HepG2 (cell line): ENCODE data around the gene TRMT1L. TPM values are rescaled to one million over a fixed set of nuclear protein-coding genes. Genes with fewer than 3 reads are reported as not detected.

Experiments
- BRD4 ChIP-seq: sonication (generic); formaldehyde crosslinking; IDR thresholded peaks from 2 replicates; pipeline ENCODE4 v1.4.0; 2020; ENCODE audit warnings: missing genetic modification reagents
- HMGXB4 ChIP-seq, 2 experiments: sonication (generic) in 1 of 2; formaldehyde crosslinking in 1 of 2; IDR thresholded peaks; 2 replicates each; pipeline versions ENCODE4 v1.4.0 to v1.6.1; 2018 to 2020; ENCODE audit warnings: missing genetic modification reagents in 2 of 2, borderline replicate concordance in 1 of 2, low read depth in 1 of 2, mild to moderate bottlenecking in 1 of 2, missing biosample characterization in 1 of 2
- MIXL1 ChIP-seq: IDR thresholded peaks from 2 replicates; pipeline ENCODE4 v1.6.1; 2016
- PATZ1 ChIP-seq: sonication (generic); formaldehyde crosslinking; IDR thresholded peaks from 2 replicates; pipeline ENCODE4 v1.4.0; 2020; ENCODE audit warnings: missing genetic modification reagents
- RAD21 ChIP-seq: fragments of 450-650 bp; formaldehyde crosslinking; IDR thresholded peaks from 2 replicates; pipeline ENCODE4 v1.5.0; 2020; ENCODE audit warnings: mild to moderate bottlenecking
- XRCC5 ChIP-seq: fragments of 200-400 bp; formaldehyde crosslinking; optimal IDR thresholded peaks from 2 replicates; pipeline ENCODE3; 2017; ENCODE audit warnings: mild to moderate bottlenecking, low read length
- ZBTB33 ChIP-seq: sonication (generic); formaldehyde crosslinking; IDR thresholded peaks from 2 replicates; pipeline ENCODE4 v1.4.0; 2020; ENCODE audit warnings: missing genetic modification reagents
- ZMYM4 ChIP-seq: sonication (generic); formaldehyde crosslinking; IDR thresholded peaks from 2 replicates; pipeline ENCODE4 v1.8.1; 2023; ENCODE audit warnings: mild to moderate bottlenecking, missing genetic modification reagents
- ZNF501 ChIP-seq: sonication (generic); formaldehyde crosslinking; IDR thresholded peaks from 2 replicates; pipeline ENCODE4 v1.5.1; 2020; ENCODE audit warnings: mild to moderate bottlenecking, moderate library complexity, missing genetic modification reagents
- ZNF614 ChIP-seq: IDR thresholded peaks from 2 replicates; pipeline ENCODE4 v1.6.1; 2018; ENCODE audit warnings: missing biosample characterization, missing genetic modification reagents, inconsistent platforms, borderline replicate concordance
- polyA plus RNA-seq, 8 experiments: library from polyadenylated mRNA; depleted of rRNA in 3 of 8; stranded (reverse) in 7 of 8; unstranded in 1 of 8; fragments of >200 nt; fragmentation: Illumina TruSeq in 4 of 8; extraction: Trizol in 4 of 8; gene quantifications; 2 replicates each; pipeline versions ENCODE4 v1.2.1 to v1.2.3, GENCODE V29; 2011 to 2016; ENCODE audit warnings: low read depth in 4 of 8, missing spikeins in 1 of 8, mixed read lengths in 1 of 8; ENCODE audit not compliant: insufficient read depth in 1 of 8
- total RNA-seq, 5 experiments: library from RNA; depleted of rRNA; stranded (reverse); fragments of >200 nt; fragmentation: Illumina TruSeq; extraction: Trizol; gene quantifications; 2 replicates each; pipeline ENCODE4 v1.2.3, GENCODE V29; 2016; ENCODE audit warnings: low read depth in 1 of 5
- TF ChIP-seq, protein P1 (sequence below): sonication (generic); formaldehyde crosslinking; IDR thresholded peaks from 2 replicates; pipeline ENCODE4 v1.5.0; 2020; ENCODE audit warnings: mild to moderate bottlenecking, missing genetic modification reagents, moderate library complexity

The TRMT1L gene
- total and polyA plus RNA-seq, 2 of the 13 experiments (the other 11 are each of a cell fraction or from before 2014, with no cell fraction given) = 17.9 to 19.2 TPM

- TF ChIP-seq HMGXB4 (CRISPR knock-in tag; IDR thresholded peaks at IDR 0.05; ENCODE audit: borderline replicate concordance in 1 of 2, low read depth in 1 of 2) (peak in 1 of 2 experiments; percentile 69; a peak in 1 of 4 replicates), ZMYM4 (CRISPR knock-in tag) (peak; percentile 56; the same call in 1 of the 2 replicates), ZNF501 (CRISPR knock-in tag) (peak; percentile 47; the same call in 1 of the 2 replicates), RAD21 (peak; percentile 76), ZBTB33 (CRISPR knock-in tag) (peak; percentile 13; the same call in 1 of the 2 replicates), BRD4 (CRISPR knock-in tag) (no peak), PATZ1 (CRISPR knock-in tag) (peak; percentile 12; the same call in 1 of the 2 replicates), XRCC5 (peak; percentile 79), ZNF614 (CRISPR knock-in tag) (peak; percentile 46; the same call in 1 of the 2 replicates), MIXL1 (CRISPR knock-in tag) (0 out of 2 replicates have a peak, but pooled peaks have one; percentile 15)
- TF ChIP-seq, protein P1, sequence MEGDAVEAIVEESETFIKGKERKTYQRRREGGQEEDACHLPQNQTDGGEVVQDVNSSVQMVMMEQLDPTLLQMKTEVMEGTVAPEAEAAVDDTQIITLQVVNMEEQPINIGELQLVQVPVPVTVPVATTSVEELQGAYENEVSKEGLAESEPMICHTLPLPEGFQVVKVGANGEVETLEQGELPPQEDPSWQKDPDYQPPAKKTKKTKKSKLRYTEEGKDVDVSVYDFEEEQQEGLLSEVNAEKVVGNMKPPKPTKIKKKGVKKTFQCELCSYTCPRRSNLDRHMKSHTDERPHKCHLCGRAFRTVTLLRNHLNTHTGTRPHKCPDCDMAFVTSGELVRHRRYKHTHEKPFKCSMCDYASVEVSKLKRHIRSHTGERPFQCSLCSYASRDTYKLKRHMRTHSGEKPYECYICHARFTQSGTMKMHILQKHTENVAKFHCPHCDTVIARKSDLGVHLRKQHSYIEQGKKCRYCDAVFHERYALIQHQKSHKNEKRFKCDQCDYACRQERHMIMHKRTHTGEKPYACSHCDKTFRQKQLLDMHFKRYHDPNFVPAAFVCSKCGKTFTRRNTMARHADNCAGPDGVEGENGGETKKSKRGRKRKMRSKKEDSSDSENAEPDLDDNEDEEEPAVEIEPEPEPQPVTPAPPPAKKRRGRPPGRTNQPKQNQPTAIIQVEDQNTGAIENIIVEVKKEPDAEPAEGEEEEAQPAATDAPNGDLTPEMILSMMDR (CRISPR knock-in tag) = peak; percentile 84
- TF ChIP-seq, all 625 proteins: peak for 24
Observed at GRCh38 chr1:185170291-185170848, 13.6 kb upstream of the TRMT1L start (continued).
